GM19452 (cell line): ENCODE results near the gene NME9.

ENCODE experiments used
- ATAC-seq: cut with Tn5 transposase; IDR thresholded peaks from one replicate; pipeline ENCODE4 v1.9.1; 2021; ENCODE audit not compliant: unreplicated experiment

NME9 gene

GRCh38 chr3:138336454-138336999, 6.9 kb upstream of the NME9 start:
- ATAC-seq: no peak

- ATAC-seq: no peak
These were observed 5.0 kb upstream of the NME9 start for GRCh38 chr3:138334608-138335007.

GRCh38 chr3:138332472-138333073, 2.9 kb upstream of the NME9 start:
- no peak for ATAC-seq

- no peak for ATAC-seq
These were observed 1.7 kb upstream of the NME9 start for GRCh38 chr3:138331143-138331894.

- no peak for ATAC-seq
These were observed 288 bp upstream of the NME9 start for GRCh38 chr3:138329984-138330293.

- ATAC-seq: no peak
These were observed 1.3 kb downstream of the NME9 start for GRCh38 chr3:138328341-138328740.

GRCh38 chr3:138327831-138328230, 1.8 kb downstream of the NME9 start:
- no peak for ATAC-seq

- no peak for ATAC-seq
These were observed 2.6 kb downstream of the NME9 start for GRCh38 chr3:138326866-138327595.

GRCh38 chr3:138325990-138326389, 3.7 kb downstream of the NME9 start:
- no peak for ATAC-seq

GRCh38 chr3:138323971-138324370, 5.7 kb downstream of the NME9 start:
- no peak for ATAC-seq

- no peak for ATAC-seq
These were observed 12.0 kb downstream of the NME9 start for GRCh38 chr3:138317687-138318086.

GRCh38 chr3:138314751-138315150, 14.9 kb downstream of the NME9 start:
- ATAC-seq: no peak

- no peak for ATAC-seq
These were observed 19.2 kb downstream of the NME9 start for GRCh38 chr3:138310494-138310893.

GRCh38 chr3:138308783-138309182, 20.9 kb downstream of the NME9 start:
- no peak for ATAC-seq

GRCh38 chr3:138307899-138308298, 21.8 kb downstream of the NME9 start:
- ATAC-seq: no peak

- ATAC-seq: no peak
These were observed 26.2 kb downstream of the NME9 start for GRCh38 chr3:138303474-138303873.

GRCh38 chr3:138300647-138301046, 29.0 kb downstream of the NME9 start:
- ATAC-seq: no peak

- ATAC-seq: no peak
These were observed 31.8 kb downstream of the NME9 start for GRCh38 chr3:138297876-138298275.

GRCh38 chr3:138297059-138297607, 32.5 kb downstream of the NME9 start:
- ATAC-seq: no peak

GRCh38 chr3:138296639-138297038, 33.0 kb downstream of the NME9 start:
- ATAC-seq: no peak

GRCh38 chr3:138289701-138290100, 40.0 kb downstream of the NME9 start:
- ATAC-seq: no peak

GRCh38 chr3:138289260-138289659, 40.4 kb downstream of the NME9 start:
- ATAC-seq: no peak
